T-helper 1 cell (primary cell): ENCODE measurements around the gene VPS35.
A peak's percentile ranks its signal among the peaks of the same experiment; 100 is the strongest.
"Not testable (repeated sequence)": the region's sequence is repeated elsewhere in the genome, so short reads cannot be mapped to it uniquely, and the experiment has no call there.

Experiments
- DNase-seq, 5 donors: peaks; one replicate each; pipeline ENCODE4 v3.0.0-alpha.2; 2012 to 2020

VPS35 gene

GRCh38 chr16:46658925-46659324, 30.1 kb downstream of the VPS35 start:
- DNase-seq = peak in 1 of 5 donors; percentile 48

GRCh38 chr16:46651305-46651704, 37.7 kb downstream of the VPS35 start:
- DNase-seq = no peak

- no peak for DNase-seq
Measured at GRCh38 chr16:46650254-46650623, 38.7 kb downstream of the VPS35 start.

GRCh38 chr16:46649588-46650253, 39.3 kb downstream of the VPS35 start:
- no peak for DNase-seq

GRCh38 chr16:46648656-46649055, 40.3 kb downstream of the VPS35 start:
- DNase-seq = no peak

- no peak for DNase-seq
Measured at GRCh38 chr16:46638947-46639925, 49.7 kb downstream of the VPS35 start.

GRCh38 chr16:46632778-46633733, 55.9 kb downstream of the VPS35 start:
- DNase-seq = no peak

GRCh38 chr16:46629331-46630219, 59.4 kb downstream of the VPS35 start:
- DNase-seq = no peak

GRCh38 chr16:46627746-46628145, 61.2 kb downstream of the VPS35 start:
- no peak for DNase-seq

- not testable (repeated sequence) for DNase-seq
Measured at GRCh38 chr16:46626681-46627080, 62.3 kb downstream of the VPS35 start.

GRCh38 chr16:46624862-46625261, 64.1 kb downstream of the VPS35 start:
- not testable (repeated sequence) for DNase-seq

GRCh38 chr16:46623707-46624106, 65.3 kb downstream of the VPS35 start:
- not testable (repeated sequence) for DNase-seq

GRCh38 chr16:46623246-46623645, 65.7 kb downstream of the VPS35 start:
- DNase-seq = not testable (repeated sequence)

GRCh38 chr16:46621934-46622676, 66.9 kb downstream of the VPS35 start:
- no peak for DNase-seq

GRCh38 chr16:46621006-46621933, 67.7 kb downstream of the VPS35 start, which contains the start of gene SHCBP1:
Gene SHCBP1 (minus strand): TSS chr16:46621379. CDS start chr16:46621359, 20 bp downstream.
- DNase-seq = peak; percentile 37 to 87 (median 50)

- DNase-seq = peak in 1 of 5 donors; percentile 29
Measured at GRCh38 chr16:46620266-46621005, 68.5 kb downstream of the VPS35 start.

- DNase-seq = no peak
Measured at GRCh38 chr16:46618516-46618915, 70.5 kb downstream of the VPS35 start.

GRCh38 chr16:46614006-46614405, 75.0 kb downstream of the VPS35 start:
- no peak for DNase-seq

- DNase-seq = no peak
Measured at GRCh38 chr16:46613352-46613751, 75.6 kb downstream of the VPS35 start.
